ENCODE results near the gene ARHGEF7. TPM values are rescaled to one million over a fixed set of nuclear protein-coding genes. Genes with fewer than 3 reads are reported as not detected.

ARHGEF7 gene
- total RNA-seq, 3 donors from 2014 or later (not counting 1 experiment from before 2014, with no cell fraction given), result 99.9 to 135 (median 105) TPM

GRCh38 chr13:111171112-111171511, 56.0 kb downstream of the ARHGEF7 start:
- Mint-ChIP-seq H3K9me3 (no peaks in the 10 kb centered on the region), H3K4me1 (peaks cover 76 to 86% of the 10 kb centered on the region in 2 donors), H3K4me3 (no peak overlapping the region), H3K36me3 (no peaks in the 10 kb centered on the region), H3K27ac (peak overlapping the region in 1 of 2 donors; percentile 17), H3K27me3 (ENCODE audit: low read depth in 2 of 2) (no peaks in the 10 kb centered on the region)
- ATAC-seq (no peak), DNase-seq (no peak)
- WGBS (ENCODE audit: insufficient coverage), result 85% methylated on average over 3 of the region's 3 CpGs
- H3K27ac ChIP-seq (ENCODE audit: low read length), result no peak overlapping the region
- no peaks in the 10 kb centered on the region for H3K27me3 ChIP-seq (ENCODE audit: control insufficient read depth, insufficient read depth, low read length)
- H3K36me3 ChIP-seq (ENCODE audit: control insufficient read depth, insufficient read depth, low read length), result no peaks in the 10 kb centered on the region
- H3K9me3 ChIP-seq (ENCODE audit: control insufficient read depth, insufficient read depth, low read length), result no peaks in the 10 kb centered on the region
- intact Hi-C loops (cut with micrococcal nuclease), result no loop called here
- H3K4me3 ChIP-seq (ENCODE audit: low read length), result no peak overlapping the region
- peaks cover 19% of the 10 kb centered on the region for H3K4me1 ChIP-seq (ENCODE audit: control insufficient read depth, insufficient read depth, low read length)
- no peak for TF ChIP-seq CTCF (IDR thresholded peaks at IDR 0.05)

GRCh38 chr13:111171629-111172028, 56.5 kb downstream of the ARHGEF7 start:
- Histone ChIP-seq H3K4me3 (ENCODE audit: low read length) (no peak overlapping the region), H3K9me3 (ENCODE audit: control insufficient read depth, insufficient read depth, low read length) (no peaks in the 10 kb centered on the region), H3K4me1 (ENCODE audit: control insufficient read depth, insufficient read depth, low read length) (peaks cover 19% of the 10 kb centered on the region), H3K27ac (ENCODE audit: low read length) (no peak overlapping the region), H3K36me3 (ENCODE audit: control insufficient read depth, insufficient read depth, low read length) (peaks cover 2% of the 10 kb centered on the region), H3K27me3 (ENCODE audit: control insufficient read depth, insufficient read depth, low read length) (no peaks in the 10 kb centered on the region)
- WGBS (ENCODE audit: insufficient coverage), result 97% methylated on average over 2 of the region's 2 CpGs
- H3K36me3 Mint-ChIP-seq, result no peaks in the 10 kb centered on the region
- H3K9me3 Mint-ChIP-seq, result no peaks in the 10 kb centered on the region
- intact Hi-C loops (cut with micrococcal nuclease), result no loop called here
- no peaks in the 10 kb centered on the region for H3K27me3 Mint-ChIP-seq (ENCODE audit: low read depth in 2 of 2)
- TF ChIP-seq CTCF (IDR thresholded peaks at IDR 0.05), result no peak
- DNase-seq, result no peak
- H3K4me1 Mint-ChIP-seq, result peaks cover 76 to 86% of the 10 kb centered on the region in 2 donors
- no peak for ATAC-seq
- H3K27ac Mint-ChIP-seq, result peak overlapping the region in 1 of 2 donors; percentile 17
- no peak overlapping the region for H3K4me3 Mint-ChIP-seq

- Histone ChIP-seq H3K9me3 (ENCODE audit: control insufficient read depth, insufficient read depth, low read length) (no peaks in the 10 kb centered on the region), H3K4me1 (ENCODE audit: control insufficient read depth, insufficient read depth, low read length) (peaks cover 30% of the 10 kb centered on the region), H3K27me3 (ENCODE audit: control insufficient read depth, insufficient read depth, low read length) (no peaks in the 10 kb centered on the region), H3K4me3 (ENCODE audit: low read length) (no peak overlapping the region), H3K27ac (ENCODE audit: low read length) (no peak overlapping the region), H3K36me3 (ENCODE audit: control insufficient read depth, insufficient read depth, low read length) (peaks cover 2% of the 10 kb centered on the region)
- WGBS (ENCODE audit: insufficient coverage), result 93% methylated on average over 15 of the region's 15 CpGs
- Mint-ChIP-seq H3K27ac (peak overlapping the region; percentile 90 to 94), H3K4me1 (peaks cover 75 to 83% of the 10 kb centered on the region in 2 donors), H3K36me3 (no peaks in the 10 kb centered on the region), H3K4me3 (no peak overlapping the region), H3K9me3 (no peaks in the 10 kb centered on the region), H3K27me3 (ENCODE audit: low read depth in 2 of 2) (no peaks in the 10 kb centered on the region)
- intact Hi-C loops (cut with micrococcal nuclease), result no loop called here
- DNase-seq (no peak), ATAC-seq (no peak)
- no peak for TF ChIP-seq CTCF (IDR thresholded peaks at IDR 0.05)
Measured at GRCh38 chr13:111174377-111175114, 59.4 kb downstream of the ARHGEF7 start.

- Mint-ChIP-seq H3K4me1 (peaks cover 79 to 87% of the 10 kb centered on the region in 2 donors), H3K36me3 (no peaks in the 10 kb centered on the region), H3K27ac (peak overlapping the region; percentile 90 to 94), H3K9me3 (no peaks in the 10 kb centered on the region), H3K4me3 (no peak overlapping the region), H3K27me3 (ENCODE audit: low read depth in 2 of 2) (no peaks in the 10 kb centered on the region)
- H3K27ac ChIP-seq (ENCODE audit: low read length), result no peak overlapping the region
- no peak for TF ChIP-seq CTCF (IDR thresholded peaks at IDR 0.05)
- H3K4me3 ChIP-seq (ENCODE audit: low read length), result no peak overlapping the region
- ATAC-seq (no peak), DNase-seq (no peak)
- intact Hi-C loops (cut with micrococcal nuclease), result no loop called here
- no peaks in the 10 kb centered on the region for H3K9me3 ChIP-seq (ENCODE audit: control insufficient read depth, insufficient read depth, low read length)
- H3K36me3 ChIP-seq (ENCODE audit: control insufficient read depth, insufficient read depth, low read length), result peaks cover 2% of the 10 kb centered on the region
- WGBS (ENCODE audit: insufficient coverage), result 98% methylated on average over 4 of the region's 4 CpGs
- H3K27me3 ChIP-seq (ENCODE audit: control insufficient read depth, insufficient read depth, low read length), result no peaks in the 10 kb centered on the region
- H3K4me1 ChIP-seq (ENCODE audit: control insufficient read depth, insufficient read depth, low read length), result peaks cover 35% of the 10 kb centered on the region
Measured at GRCh38 chr13:111175372-111175771, 60.3 kb downstream of the ARHGEF7 start.

All from natural killer cell (primary cell).